Occipital lobe (tissue), 2 donors: ENCODE measurements around the gene GLB1L2. TPM values are rescaled to one million over a fixed set of nuclear protein-coding genes. Genes with fewer than 3 reads are reported as not detected.

Source experiments
- DNase-seq: peaks from one replicate; lab custom pipeline; 2025; lab: John Stamatoyannopoulos, UW
- total RNA-seq: library from RNA; depleted of rRNA; stranded (reverse); fragments of >200 nt; gene quantifications from one replicate; pipeline ENCODE4 v1.2.3, GENCODE V29; 2014

GLB1L2 gene
- total RNA-seq, 1 donor from 2014 or later, result 1.1 TPM

DNA sequence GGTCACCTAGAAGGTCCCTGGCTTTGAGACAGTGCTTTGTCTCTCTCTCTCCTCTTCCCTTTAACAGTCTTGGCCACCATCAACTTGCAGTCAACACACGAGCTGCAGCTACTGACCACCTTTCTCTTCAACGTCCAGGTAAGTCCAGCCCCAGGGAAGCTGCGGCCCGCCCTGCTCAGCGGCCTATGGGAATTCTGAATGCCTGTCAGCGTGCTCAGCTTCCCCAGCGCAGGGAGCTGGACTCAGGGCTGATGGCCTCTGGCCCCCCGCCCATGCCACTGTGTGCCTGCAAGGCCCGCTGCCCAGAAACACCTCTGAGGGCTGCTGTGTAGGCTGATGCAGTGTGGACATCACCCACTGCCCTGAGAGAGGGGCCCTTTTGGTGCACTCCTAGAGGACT, 32.5 kb downstream of the GLB1L2 start:
- no peak for DNase-seq

DNA sequence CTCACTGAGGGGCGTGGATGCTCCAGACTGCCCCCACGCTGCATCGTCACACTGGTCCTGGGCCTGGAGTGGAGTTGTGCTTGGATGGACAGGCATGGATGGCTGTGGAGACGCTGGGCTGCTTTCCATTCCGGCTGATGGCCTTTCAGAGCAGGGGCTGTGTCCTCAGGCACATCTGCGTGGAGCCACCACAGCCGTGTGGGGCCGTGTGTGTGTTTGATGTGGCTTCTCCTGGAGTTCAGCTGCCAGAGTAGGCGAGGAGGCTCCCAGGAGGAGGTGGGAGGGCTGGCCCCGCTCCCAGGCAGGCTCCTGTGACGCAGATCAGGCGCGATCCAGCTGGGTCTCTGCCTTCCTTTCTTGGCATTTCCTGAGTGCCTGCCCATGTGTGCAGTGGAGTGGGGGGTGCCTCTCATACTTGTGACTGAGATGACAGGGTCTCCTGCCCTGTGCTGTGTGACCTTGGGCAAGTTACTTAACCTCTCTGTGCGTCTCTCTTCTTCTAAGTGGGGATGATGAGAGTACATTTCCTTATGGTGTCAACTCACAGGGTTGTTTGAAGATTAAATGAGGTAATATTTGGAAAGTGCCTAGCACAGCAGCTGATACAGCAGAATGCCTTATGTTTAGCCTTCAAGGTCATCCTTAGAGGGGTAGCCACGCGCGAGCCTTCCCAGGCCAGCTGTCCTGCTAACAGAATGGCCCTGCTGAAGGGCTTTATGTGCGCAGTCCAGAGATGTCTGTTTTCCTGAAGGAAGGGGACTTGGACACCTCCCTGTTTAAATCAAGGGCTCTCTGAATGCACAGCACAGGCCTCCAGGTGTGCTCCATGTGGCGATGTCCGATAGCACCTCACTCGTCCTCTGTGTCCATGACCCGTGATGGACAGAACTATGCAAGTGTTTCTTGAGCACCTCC, 33.5 kb downstream of the GLB1L2 start:
- DNase-seq, result peak; percentile 59

DNA sequence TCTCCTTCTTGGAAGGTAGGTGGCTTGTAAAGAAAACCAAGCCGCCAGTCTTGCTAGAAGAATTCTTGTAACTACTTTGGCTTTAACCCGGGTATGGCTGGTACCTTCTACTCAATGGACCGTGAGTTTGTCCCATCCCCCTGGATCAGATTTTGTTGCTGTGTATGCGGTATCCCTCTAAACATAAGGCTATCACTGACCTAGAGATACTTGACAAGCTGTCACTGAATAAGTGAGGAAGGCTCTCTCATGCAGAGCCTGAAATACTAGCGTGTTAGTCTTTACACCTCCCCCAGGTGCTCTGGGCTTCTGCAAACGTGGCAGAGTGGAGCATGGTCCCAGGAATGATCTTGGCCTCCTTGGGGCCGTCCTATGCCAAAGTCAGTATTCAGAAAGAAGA, 34.5 kb downstream of the GLB1L2 start:
- no peak for DNase-seq

DNA sequence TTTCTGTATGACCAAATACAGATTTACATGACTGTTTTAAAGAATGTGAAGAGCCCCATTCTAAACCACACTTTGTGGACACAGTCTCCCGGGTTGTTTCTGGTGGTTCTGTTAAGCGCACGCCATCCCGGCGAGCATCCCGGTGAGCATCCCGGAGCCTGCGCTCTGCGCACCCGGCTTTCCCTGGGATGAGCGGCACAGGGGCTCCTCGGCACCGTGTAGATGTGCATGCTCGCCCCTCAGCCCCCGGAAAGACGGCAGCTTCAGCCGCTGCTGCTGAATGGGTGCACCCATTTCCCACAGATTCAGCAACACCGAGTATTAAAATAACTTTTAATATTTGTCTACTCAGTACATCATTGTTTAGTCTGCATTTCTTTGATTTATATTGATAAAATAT, 36.0 kb downstream of the GLB1L2 start:
- no peak for DNase-seq

DNA sequence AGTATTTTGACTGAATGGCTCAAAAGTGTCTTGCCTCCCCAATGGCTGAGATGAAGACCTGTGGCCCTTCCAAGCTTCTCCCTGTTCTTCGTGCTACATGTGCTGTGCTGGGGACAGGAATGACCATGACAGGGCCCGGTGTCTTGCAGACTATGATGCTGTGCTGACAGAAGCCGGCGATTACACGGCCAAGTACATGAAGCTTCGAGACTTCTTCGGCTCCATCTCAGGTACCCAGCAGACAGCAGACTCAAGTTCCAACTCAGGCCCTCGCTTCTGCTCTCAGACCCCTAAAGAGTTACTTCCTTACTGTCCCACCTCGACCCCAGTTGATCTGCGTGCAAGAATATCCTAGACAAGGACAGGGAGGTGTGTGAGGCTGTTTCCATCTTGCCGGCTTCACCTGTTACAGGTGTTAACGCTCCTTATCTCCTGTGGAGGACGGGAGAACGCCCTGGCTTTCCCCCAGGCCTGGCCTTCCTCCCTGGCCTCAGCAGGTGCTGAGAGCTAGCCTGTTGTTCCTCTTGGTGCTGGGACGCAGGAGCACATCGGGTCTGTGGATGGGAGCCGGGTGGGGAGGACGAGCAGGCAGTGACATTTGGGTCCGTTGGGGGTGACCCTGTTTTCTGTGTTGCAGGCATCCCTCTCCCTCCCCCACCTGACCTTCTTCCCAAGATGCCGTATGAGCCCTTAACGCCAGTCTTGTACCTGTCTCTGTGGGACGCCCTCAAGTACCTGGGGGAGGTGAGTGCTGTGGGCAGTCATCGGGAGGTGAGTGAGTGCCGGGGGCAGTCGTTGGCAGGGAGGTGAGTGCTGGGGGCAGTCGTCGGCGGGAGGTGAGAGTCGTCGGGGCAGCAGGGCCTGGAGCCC, 38.1 kb downstream of the GLB1L2 start:
- no peak for DNase-seq

DNA sequence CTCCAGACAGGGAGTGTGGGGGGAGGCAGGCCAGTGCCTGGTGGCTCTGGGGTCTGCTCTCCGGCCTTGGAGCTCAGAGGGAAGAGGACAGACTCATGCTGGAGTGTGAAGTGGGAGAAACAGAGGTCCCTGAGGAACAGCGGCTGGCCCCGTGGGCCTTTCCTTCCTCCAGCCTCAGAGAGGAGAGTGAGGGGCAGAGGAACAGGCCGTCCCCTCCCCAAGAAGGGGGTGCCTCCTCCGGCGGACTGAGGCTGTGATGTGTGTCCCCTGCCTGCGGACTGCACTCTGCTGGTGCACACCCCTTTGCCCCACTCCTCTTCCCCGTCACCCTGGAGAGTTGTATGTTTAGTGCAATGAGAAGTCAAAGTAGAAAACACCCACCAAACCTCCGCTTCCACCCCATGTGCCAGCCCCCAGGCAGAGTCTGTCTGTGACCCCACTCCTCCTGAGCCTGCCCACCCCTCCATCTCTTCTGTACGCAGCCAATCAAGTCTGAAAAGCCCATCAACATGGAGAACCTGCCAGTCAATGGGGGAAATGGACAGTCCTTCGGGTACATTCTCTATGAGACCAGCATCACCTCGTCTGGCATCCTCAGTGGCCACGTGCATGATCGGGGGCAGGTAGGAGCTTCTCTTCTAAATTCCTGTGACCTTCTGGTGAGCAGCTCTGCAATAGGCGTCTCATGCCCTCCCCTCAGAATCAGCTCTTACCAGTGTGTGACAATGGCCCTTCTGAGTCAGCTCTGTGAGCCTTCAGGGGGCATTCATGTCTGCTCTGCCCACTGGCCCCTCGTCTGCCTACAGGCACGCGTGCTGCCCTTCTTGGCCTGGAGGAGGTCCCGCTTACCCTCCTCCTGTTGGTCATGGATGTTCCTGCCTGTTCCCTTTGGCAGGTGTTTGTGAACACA, 39.0 kb downstream of the GLB1L2 start:
- no peak for DNase-seq

DNA sequence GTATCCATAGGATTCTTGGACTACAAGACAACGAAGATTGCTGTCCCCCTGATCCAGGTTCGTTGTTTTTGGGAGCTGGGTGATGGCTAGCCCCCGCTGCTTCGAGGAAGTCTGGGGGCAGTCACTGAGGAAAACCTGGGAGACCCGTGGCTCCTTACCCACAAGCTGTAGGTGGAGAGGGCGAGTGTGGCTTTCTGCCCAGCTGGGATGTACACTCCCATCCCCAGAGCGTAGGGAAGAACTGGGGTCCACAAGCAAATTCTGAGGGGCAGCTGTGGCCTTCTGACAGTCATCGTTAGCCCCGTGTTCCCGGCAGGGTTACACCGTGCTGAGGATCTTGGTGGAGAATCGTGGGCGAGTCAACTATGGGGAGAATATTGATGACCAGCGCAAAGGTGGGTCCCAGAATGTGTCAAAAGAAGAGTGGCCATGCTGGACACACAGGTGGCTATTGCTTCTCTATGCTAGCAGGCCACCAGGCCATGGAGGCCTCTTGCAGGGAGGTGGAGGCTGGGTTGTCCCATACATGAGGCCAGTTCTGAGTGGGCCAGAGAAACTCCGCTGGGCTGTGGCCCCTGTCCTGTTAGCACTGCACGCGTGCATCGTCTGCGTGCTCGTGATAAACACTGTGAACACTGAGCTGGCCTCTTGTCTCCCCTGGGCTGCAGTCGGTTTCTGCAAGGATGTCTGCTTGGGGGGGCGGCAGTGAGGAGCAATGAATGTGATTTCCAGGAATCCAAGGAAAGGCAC, 39.8 kb downstream of the GLB1L2 start:
- DNase-seq, result no peak

DNA sequence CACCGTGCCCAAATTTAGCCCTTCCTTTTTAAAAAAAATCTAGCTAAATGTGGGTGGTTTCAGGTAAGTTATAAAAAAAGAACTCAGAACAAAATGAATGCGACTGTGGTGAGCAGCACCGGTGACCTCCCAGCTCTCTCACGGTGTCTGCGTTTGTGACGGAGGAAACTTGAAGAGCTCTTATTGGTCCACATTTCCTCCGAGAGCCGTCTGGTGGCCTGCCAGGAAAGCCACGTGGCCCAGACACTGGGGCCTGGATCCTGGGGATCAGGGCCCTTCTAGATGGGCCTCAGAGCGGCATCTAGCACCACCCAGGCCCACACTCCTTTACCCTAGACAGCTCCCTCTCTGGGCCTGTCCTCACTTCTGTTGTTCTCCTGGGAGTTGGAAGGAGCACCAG, 40.7 kb downstream of the GLB1L2 start:
- DNase-seq, result no peak

DNA sequence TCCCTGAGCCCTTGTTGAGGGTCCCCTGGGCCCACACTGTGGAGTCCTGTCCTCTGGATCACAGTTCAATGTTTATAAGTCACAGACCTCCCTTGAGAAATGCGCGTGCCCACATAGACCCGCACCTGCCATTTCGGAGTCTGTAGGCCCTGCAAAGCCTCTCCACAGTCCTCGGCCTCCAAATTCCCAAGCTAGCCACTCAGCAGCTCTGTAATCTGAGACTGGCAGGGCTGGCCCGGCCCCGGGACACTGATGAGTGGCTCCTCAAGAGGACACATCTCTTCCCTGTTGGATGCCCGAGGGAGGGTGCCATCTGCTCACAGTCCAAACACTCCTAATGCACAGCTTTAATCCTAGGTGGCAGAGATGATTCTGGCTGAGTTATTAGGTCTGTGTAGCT, 41.2 kb downstream of the GLB1L2 start:
- peak; percentile 31 for DNase-seq

DNA sequence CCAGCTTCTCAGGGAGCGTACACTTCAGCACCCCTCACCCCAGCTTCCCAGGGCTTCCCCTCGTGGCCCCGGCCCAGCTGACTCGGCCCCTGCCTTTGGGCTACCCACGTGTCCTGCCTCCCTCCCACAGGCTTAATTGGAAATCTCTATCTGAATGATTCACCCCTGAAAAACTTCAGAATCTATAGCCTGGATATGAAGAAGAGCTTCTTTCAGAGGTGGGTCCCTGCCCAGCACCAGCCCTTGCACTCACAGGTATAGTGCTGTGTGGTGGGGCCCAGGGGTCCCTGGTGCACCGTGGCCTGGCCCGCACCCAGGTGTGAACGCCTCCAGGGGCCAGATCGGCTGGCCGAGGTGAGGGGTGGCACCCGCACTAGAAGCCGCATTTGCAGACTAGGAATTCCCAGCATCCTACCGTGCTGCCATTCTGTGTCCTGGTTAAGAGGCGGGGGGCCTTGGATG, 41.8 kb downstream of the GLB1L2 start:
- no peak for DNase-seq

DNA sequence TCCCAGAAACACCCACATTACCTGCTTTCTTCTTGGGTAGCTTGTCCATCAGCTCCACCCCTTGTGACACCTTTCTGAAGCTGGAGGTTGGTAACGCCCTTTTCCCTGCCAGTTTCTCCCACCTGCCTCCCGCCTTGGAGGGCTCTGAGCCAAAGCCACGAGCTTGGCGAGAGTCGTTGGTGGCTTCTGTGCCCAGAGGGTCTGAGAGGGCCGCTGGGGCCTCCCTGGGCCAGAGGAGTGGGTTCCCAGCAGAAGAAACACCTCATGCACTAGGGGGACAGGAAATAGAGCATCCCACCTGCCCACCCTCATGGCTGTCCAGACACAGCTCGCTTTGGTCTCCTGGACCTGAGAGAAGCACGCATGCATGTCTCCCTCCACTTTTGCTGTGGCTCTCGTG, 42.4 kb downstream of the GLB1L2 start:
- no peak for DNase-seq

DNA sequence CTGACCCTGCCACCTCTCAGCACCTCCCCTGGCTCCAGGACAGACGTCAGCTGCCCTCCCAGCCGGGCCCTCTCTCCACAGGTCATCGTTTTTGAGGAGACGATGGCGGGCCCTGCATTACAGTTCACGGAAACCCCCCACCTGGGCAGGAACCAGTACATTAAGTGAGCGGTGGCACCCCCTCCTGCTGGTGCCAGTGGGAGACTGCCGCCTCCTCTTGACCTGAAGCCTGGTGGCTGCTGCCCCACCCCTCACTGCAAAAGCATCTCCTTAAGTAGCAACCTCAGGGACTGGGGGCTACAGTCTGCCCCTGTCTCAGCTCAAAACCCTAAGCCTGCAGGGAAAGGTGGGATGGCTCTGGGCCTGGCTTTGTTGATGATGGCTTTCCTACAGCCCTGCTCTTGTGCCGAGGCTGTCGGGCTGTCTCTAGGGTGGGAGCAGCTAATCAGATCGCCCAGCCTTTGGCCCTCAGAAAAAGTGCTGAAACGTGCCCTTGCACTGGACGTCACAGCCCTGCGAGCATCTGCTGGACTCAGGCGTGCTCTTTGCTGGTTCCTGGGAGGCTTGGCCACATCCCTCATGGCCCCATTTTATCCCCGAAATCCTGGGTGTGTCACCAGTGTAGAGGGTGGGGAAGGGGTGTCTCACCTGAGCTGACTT, 43.2 kb downstream of the GLB1L2 start:
- no peak for DNase-seq

DNA sequence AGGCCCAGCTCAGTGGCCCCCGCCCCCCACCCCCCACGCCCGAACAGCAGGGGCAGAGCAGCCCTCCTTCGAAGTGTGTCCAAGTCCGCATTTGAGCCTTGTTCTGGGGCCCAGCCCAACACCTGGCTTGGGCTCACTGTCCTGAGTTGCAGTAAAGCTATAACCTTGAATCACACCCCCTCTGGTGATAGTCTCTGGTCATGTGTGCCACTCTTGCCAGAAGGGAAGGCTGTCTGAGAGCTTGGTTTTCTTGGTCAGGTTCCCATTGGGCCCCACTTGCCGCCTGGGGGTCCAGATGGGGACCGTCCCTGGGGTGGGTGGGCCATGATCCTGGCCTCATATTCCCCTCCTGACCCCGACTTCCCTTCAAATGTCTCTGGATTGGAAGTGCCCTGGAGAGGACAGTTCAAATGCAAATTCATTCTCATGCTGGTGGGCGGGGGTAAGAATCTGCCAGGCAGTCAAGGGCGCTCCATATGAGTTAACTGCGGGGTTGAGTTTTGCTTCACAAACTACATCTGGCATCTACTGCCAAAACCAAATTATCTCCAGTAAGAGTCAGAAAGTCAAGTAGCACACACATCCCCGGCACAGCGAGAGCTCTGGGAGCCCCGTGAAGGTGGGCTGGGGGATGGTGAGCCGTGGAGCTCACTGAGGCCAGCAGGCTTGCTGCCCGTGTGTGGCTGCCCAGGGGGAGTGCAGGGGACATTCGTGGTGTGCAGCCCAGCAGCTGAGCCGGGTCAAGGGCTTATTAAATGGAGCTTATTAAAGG, 44.5 kb downstream of the GLB1L2 start:
- DNase-seq, result no peak

DNA sequence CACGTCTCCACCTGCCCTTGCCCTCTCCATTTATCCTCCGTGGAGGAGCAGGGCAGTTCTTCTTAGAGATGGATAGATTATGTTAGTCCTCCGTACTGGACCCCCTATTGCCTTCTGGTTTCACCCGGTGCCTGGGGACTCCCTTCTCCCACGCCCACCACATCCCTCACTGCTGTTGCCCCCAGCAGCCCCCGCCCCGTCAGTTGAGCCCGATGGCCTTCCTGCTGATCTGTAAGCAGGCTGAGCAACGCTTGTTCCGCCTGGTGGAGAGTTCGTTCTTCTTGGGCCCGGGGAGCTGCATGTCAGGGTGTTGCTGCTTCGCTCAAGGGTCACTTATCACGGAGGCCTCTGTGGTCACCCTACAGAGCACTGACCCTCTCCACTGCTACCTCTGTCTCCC, 46.1 kb downstream of the GLB1L2 start:
- DNase-seq, result no peak

DNA sequence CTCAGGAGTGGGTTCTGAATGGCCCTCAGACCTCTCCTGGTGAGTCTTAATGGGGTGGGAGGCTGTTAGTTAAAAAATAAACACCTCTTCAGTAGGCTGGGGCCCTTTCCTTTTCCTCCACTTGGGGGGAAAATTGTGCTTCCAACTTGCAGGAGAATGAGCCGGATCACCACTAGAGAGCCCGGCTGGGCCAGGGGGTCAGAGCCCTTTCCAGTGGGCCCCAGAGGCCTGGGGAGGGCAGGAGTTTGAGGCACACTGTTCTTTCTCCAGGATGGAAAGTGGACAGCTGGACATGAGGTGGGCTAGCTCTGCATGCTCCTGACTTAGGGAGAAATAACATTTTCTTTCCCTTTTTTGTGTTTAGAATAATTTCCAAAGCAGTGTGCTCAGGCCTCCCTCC, 47.5 kb downstream of the GLB1L2 start:
- no peak for DNase-seq

DNA sequence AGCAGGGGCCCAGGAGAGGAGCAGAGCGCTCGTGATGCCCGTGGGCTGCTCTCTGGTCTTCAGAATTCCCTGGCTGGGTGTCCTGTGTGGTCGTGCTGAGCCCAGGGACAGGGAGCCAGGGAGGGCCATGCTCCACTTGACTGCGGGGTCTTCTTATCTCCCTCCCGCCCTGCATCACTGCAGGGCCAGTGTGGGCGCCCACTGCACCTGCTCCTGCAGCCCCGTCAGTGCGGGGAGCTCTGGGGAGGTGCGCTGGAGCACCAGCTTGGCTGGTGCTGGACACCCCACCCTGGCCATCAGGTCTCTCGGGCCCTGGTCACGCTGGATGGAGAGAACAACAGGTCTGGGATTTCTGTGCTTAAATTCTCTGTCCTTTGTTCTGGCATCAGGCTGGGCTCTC, 48.4 kb downstream of the GLB1L2 start:
- DNase-seq, result no peak

DNA sequence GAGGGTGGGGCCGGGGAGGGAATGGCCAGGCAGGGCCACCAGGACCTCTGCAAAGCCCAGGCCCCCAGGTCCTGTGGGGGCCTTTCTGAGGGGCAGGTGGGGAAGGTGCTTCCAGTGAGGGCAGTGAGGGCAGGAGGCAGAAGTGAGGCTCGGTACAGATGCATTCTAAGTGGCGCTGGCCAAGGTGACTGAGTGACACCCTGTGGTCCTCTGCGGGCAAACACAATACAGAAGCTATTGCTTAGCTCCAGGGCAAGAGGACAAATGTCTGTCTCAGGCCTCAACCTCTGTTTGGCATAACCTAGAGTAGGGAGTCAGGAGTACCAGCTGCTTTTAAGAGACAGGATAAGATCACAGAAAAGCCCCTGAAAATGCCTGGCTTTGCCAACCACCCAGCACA, 49.0 kb downstream of the GLB1L2 start:
- no peak for DNase-seq

DNA sequence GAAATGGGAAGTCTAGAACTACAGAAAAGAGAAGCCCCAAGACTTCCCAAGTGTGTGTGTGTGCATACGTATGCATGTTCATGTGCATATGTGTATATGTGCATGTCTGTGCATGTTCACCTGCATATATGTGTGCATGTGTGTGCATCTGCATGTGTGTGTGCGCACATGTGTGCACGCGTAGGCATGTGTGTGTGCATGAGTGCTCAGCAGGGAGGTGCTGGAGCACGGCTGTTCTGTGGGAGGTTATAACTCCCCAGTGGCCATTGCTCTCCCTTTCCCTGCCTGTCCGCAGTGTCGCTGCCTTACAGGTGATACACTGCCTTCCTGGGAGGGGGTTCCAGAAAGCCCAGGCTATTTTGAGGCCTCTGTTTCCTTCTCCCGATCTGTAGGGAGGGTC, 50.5 kb downstream of the GLB1L2 start:
- DNase-seq, result no peak

DNA sequence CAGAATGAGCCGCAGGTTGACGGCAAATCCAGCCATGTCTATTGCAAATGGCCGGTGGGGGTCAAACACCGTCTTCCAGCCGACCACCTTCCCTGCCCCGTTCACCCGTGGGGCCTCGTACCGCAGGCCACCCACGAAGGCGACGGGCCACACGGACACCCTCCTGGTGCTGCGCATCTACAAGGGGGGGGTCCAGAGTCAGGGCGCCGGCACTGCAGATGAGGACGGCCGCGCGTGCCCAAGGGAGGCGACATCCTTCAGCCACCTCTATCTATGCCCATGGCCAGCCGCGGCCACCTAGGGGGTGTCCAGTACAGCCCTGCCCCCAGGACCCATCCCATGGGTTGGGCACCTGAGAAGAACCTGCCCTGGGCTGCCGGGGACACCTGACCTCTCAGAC, 51.0 kb downstream of the GLB1L2 start:
- no peak for DNase-seq
